ENCODE data around the gene ME1. TPM values are rescaled to one million over a fixed set of nuclear protein-coding genes. Genes with fewer than 3 reads are reported as not detected.

ME1 gene
- polyA plus RNA-seq, 2 of the 4 experiments (the other 2 are of a cell fraction), result 59.1 to 60.6 TPM

DNA sequence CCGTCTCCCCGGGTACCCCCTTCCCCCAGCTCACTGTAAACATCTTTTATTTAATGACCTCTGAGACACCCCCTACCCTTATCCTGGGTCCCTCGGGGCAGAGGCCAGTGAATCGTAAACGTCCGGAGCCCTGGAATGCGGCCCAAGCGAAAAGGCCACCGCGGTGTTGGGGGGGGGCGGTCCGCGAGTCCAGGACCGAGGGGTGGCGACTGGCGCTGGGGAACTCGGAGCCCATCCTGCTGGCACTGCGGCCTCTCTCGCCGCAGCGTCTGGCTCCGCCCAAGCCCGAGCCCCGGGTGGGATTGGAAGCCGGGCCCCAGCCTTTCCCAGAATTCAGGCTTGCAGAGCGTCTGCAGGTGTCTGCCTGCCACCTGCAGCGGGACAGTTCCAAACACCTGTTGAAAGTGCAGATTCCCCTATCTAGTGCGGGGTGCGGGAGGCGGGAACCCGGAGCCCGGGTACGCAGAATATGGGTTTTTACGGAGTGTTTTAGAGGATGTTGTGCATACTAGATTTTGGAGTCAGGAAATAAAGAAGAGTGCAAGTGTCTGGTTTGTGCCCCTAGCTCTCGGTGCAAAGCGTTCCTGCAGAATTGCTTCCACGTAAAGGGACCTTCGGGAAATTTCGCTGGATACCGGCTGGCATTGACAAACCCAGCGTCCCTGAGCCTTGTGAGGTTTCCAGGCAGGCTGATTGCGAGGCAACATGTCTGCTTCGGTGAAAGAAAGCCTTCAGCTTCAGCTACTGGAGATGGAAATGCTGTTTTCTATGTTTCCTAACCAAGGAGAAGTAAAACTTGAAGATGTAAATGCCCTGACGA is 236.9 kb downstream of the ME1 start:
- TF ChIP-seq, protein P1, sequence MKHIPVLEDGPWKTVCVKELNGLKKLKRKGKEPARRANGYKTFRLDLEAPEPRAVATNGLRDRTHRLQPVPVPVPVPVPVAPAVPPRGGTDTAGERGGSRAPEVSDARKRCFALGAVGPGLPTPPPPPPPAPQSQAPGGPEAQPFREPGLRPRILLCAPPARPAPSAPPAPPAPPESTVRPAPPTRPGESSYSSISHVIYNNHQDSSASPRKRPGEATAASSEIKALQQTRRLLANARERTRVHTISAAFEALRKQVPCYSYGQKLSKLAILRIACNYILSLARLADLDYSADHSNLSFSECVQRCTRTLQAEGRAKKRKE (CRISPR knock-in tag; IDR thresholded peaks at IDR 0.05; ENCODE audit: low read depth), result no peak
- TF ChIP-seq FOXS1 (CRISPR knock-in tag; IDR thresholded peaks at IDR 0.05), result no peak
- TF ChIP-seq RCOR1 (IDR thresholded peaks at IDR 0.05; ENCODE audit: low read depth, low read length), result no peak
- TF ChIP-seq, protein P2, sequence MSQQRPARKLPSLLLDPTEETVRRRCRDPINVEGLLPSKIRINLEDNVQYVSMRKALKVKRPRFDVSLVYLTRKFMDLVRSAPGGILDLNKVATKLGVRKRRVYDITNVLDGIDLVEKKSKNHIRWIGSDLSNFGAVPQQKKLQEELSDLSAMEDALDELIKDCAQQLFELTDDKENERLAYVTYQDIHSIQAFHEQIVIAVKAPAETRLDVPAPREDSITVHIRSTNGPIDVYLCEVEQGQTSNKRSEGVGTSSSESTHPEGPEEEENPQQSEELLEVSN (IDR thresholded peaks at IDR 0.05; ENCODE audit: borderline replicate concordance, low read depth), result no peak
- no peak for TF ChIP-seq EHMT2 (IDR thresholded peaks at IDR 0.05; ENCODE audit: low read depth)
- TF ChIP-seq ZFP36 (IDR thresholded peaks at IDR 0.05; ENCODE audit: borderline replicate concordance, partially characterized antibody), result no peak
- TF ChIP-seq HOXB13 (CRISPR knock-in tag; IDR thresholded peaks at IDR 0.05; ENCODE audit: low read depth), result no peak
- TF ChIP-seq, protein P3, sequence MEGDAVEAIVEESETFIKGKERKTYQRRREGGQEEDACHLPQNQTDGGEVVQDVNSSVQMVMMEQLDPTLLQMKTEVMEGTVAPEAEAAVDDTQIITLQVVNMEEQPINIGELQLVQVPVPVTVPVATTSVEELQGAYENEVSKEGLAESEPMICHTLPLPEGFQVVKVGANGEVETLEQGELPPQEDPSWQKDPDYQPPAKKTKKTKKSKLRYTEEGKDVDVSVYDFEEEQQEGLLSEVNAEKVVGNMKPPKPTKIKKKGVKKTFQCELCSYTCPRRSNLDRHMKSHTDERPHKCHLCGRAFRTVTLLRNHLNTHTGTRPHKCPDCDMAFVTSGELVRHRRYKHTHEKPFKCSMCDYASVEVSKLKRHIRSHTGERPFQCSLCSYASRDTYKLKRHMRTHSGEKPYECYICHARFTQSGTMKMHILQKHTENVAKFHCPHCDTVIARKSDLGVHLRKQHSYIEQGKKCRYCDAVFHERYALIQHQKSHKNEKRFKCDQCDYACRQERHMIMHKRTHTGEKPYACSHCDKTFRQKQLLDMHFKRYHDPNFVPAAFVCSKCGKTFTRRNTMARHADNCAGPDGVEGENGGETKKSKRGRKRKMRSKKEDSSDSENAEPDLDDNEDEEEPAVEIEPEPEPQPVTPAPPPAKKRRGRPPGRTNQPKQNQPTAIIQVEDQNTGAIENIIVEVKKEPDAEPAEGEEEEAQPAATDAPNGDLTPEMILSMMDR (IDR thresholded peaks at IDR 0.05), result no peak
- no peak for TF ChIP-seq SMC3 (IDR thresholded peaks at IDR 0.05)
- TF ChIP-seq HEYL (CRISPR knock-in tag; IDR thresholded peaks at IDR 0.05), result no peak
- no peak for TF ChIP-seq CHD2 (IDR thresholded peaks at IDR 0.05; ENCODE audit: low read length, partially characterized antibody)
- TF ChIP-seq, protein P4, sequence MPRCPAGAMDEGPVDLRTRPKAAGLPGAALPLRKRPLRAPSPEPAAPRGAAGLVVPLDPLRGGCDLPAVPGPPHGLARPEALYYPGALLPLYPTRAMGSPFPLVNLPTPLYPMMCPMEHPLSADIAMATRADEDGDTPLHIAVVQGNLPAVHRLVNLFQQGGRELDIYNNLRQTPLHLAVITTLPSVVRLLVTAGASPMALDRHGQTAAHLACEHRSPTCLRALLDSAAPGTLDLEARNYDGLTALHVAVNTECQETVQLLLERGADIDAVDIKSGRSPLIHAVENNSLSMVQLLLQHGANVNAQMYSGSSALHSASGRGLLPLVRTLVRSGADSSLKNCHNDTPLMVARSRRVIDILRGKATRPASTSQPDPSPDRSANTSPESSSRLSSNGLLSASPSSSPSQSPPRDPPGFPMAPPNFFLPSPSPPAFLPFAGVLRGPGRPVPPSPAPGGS (IDR thresholded peaks at IDR 0.05), result no peak
- no peak for TF ChIP-seq GATA3 (IDR thresholded peaks at IDR 0.05; ENCODE audit: borderline replicate concordance)
- no peak for TF ChIP-seq HDAC2 (IDR thresholded peaks at IDR 0.05)
- Histone ChIP-seq H3K4me2 (peak overlapping the region; percentile 89), H3K4me3 (peak overlapping the region; percentile 90), H3K27ac (peak overlapping the region; percentile 82 to 95), H3K4me1 (peaks cover 6% of the 10 kb centered on the region; the same call in 1 of the 3 replicates), H3K9me3 (no peaks in the 10 kb centered on the region)
- FAIRE-seq (no peak), DNase-seq (ENCODE audit: low read depth in 1 of 2, low spot score in 1 of 2) (peak; percentile 18 to 53), ATAC-seq (peak; percentile 65 to 82)
- ChIA-PET CTCF (interaction anchor here (1.5 to 2.4 kb wide), 2 partner anchors 21 to 128 kb away, joined by 4 to 9 read pairs; partner anchors contain the start of gene UBE3D), POLR2A (interaction anchor here (0.6 to 1.0 kb wide), 2 partner anchors 10 to 25 kb away, joined by 3 read pairs; no protein-coding TSS in a partner anchor)
- WGBS (ENCODE audit: missing lambda C conversion rate), result 19% methylated on average over 19 of the region's 44 CpGs

DNA sequence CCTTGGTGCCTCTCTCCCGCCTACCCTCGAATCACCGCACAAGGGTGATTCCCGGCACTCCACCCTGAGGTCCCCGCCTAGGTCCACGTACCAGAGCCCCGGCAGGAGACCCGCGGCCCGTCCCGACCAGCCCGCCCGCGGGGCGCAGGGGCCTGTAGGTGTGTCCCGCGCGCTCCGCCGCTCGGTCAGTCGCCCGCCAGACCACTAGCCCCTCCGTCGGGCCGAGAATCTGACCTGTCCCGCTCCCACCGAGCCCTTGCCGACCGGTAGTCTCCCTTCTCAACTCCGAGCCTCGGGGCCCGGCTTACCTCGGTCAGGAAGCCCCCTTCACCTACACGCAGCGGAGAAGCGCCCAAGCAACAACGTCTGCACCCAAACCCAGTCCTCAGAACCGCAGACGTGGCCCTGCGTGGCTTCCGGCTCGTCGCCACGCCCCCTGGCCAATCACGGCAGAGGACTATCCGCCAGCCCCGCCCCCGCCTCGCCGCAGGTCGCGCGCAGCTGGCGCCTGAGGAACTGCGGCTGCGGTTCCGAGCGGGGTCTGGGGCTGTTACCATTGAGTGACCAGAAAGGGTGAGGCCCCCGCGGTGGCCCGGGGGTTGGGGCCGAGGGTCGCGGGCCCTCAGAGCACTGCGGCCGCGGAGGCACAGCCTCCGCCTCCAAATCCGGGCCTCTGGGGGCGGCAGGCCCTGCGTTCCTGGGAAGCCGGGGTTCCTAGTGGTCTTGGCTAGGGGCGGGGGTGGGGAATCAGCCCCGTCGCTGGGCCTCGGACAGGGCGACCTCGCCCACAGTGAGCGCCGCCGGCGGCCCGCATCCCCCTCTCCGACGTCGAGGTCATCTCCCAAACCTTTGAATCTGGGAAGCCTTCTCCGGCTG is 237.7 kb downstream of the ME1 start, which contains the start of the genes PGM3 and RWDD2A:
Gene PGM3 (minus strand): TSS at position 395 of the 876 bp plus-strand sequence. CDS start 2,253 bp downstream, outside the sequence.
Gene RWDD2A (plus strand): TSS at position 487 of the 876 bp plus-strand sequence. CDS start 1,095 bp downstream, outside the sequence.
- Histone ChIP-seq H3K4me2 (peak within 1 kb of the TSS; percentile 89), H3K9me3 (no peaks in the 10 kb centered on the region), H3K4me3 (peak within 1 kb of the TSS; percentile 90), H3K27ac (peak within 1 kb of the TSS; percentile 82 to 95), H3K4me1 (peaks cover 6% of the 10 kb centered on the region; the same call in 1 of the 3 replicates)
- FAIRE-seq (no peak), DNase-seq (ENCODE audit: low read depth in 1 of 2, low spot score in 1 of 2) (peak; percentile 76 to 89), ATAC-seq (peak; percentile 91 to 97)
- 3% methylated on average over 7 of the region's 88 CpGs for WGBS (ENCODE audit: missing lambda C conversion rate)
- POLR2A ChIA-PET, result interaction anchor here (0.6 to 1.0 kb wide), 2 partner anchors 9 to 24 kb away, joined by 3 read pairs; no protein-coding TSS in a partner anchor
- CTCF ChIA-PET, result interaction anchor here (1.5 kb wide), 1 partner anchor 128 kb away, joined by 4 read pairs; the partner anchor contains the start of gene UBE3D
- TF ChIP-seq RFX5 (IDR thresholded peaks at IDR 0.05), result no peak
- TF ChIP-seq, protein P5, sequence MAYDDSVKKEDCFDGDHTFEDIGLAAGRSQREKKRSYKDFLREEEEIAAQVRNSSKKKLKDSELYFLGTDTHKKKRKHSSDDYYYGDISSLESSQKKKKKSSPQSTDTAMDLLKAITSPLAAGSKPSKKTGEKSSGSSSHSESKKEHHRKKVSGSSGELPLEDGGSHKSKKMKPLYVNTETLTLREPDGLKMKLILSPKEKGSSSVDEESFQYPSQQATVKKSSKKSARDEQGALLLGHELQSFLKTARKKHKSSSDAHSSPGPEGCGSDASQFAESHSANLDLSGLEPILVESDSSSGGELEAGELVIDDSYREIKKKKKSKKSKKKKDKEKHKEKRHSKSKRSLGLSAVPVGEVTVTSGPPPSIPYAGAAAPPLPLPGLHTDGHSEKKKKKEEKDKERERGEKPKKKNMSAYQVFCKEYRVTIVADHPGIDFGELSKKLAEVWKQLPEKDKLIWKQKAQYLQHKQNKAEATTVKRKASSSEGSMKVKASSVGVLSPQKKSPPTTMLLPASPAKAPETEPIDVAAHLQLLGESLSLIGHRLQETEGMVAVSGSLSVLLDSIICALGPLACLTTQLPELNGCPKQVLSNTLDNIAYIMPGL (CRISPR knock-in tag; IDR thresholded peaks at IDR 0.05; ENCODE audit: borderline replicate concordance), result no peak
- no peak for TF ChIP-seq JUNB (IDR thresholded peaks at IDR 0.05)
- peak; percentile 75 for TF ChIP-seq POLR2A (IDR thresholded peaks at IDR 0.05; ENCODE audit: low read length)
- no peak for TF ChIP-seq NR3C1 (IDR thresholded peaks at IDR 0.05)
- TF ChIP-seq, protein P6, sequence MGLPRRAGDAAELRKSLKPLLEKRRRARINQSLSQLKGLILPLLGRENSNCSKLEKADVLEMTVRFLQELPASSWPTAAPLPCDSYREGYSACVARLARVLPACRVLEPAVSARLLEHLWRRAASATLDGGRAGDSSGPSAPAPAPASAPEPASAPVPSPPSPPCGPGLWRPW (IDR thresholded peaks at IDR 0.05), result no peak
- peak in 1 of 2 experiments; percentile 41; a peak in 1 of 5 replicates for TF ChIP-seq JUN (IDR thresholded peaks at IDR 0.05)
- TF ChIP-seq HOXB5 (CRISPR knock-in tag; IDR thresholded peaks at IDR 0.05), result no peak
- TF ChIP-seq RARB (CRISPR knock-in tag; IDR thresholded peaks at IDR 0.05), result no peak
- no peak for TF ChIP-seq SREBF2 (IDR thresholded peaks at IDR 0.05)
- TF ChIP-seq, protein P7, sequence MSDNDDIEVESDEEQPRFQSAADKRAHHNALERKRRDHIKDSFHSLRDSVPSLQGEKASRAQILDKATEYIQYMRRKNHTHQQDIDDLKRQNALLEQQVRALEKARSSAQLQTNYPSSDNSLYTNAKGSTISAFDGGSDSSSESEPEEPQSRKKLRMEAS (IDR thresholded peaks at IDR 0.05), result peak; percentile 22
- TF ChIP-seq, protein P8, sequence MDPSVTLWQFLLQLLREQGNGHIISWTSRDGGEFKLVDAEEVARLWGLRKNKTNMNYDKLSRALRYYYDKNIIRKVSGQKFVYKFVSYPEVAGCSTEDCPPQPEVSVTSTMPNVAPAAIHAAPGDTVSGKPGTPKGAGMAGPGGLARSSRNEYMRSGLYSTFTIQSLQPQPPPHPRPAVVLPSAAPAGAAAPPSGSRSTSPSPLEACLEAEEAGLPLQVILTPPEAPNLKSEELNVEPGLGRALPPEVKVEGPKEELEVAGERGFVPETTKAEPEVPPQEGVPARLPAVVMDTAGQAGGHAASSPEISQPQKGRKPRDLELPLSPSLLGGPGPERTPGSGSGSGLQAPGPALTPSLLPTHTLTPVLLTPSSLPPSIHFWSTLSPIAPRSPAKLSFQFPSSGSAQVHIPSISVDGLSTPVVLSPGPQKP (IDR thresholded peaks at IDR 0.05; ENCODE audit: low read depth, low read length), result no peak
- TF ChIP-seq RAD21 (conservative IDR thresholded peaks at IDR 0.05 in 1 of 2, IDR thresholded peaks at IDR 0.05 in 1 of 2), result no peak
